ENCODE results near the gene SFTPA1.

DNA sequence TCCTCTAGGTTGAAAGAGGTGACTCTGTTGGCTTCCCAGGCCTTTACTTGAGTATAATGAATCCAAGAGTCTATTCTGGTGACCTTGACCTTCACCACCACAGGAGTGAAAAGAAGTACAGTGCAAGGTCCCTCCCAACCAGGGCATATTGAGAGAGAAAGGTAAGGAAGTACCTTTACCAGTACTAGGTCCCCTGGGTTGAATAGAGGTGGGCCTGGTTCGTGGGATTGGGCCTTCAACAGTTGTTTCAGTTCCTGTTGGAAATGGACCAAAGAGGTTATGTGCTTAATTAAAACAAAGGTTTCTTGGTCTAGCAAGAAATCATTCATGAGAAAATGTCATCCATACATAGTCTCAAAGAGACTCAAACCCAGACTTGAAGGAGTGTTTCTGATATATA lies 6.4 kb upstream of the SFTPA1 start:
- TF ChIP-seq ZNF44 (CRISPR knock-in tag; IDR thresholded peaks at IDR 0.05) (no peak), ZNF556 (CRISPR knock-in tag; IDR thresholded peaks at IDR 0.05; ENCODE audit: borderline replicate concordance) (no peak), SMC3 (IDR thresholded peaks at IDR 0.05; ENCODE audit: low read length) (no peak), MEF2D (CRISPR knock-in tag; IDR thresholded peaks at IDR 0.05) (no peak), FOXJ3 (CRISPR knock-in tag; IDR thresholded peaks at IDR 0.05; ENCODE audit: borderline replicate concordance) (no peak)
- TF ChIP-seq, protein P1, sequence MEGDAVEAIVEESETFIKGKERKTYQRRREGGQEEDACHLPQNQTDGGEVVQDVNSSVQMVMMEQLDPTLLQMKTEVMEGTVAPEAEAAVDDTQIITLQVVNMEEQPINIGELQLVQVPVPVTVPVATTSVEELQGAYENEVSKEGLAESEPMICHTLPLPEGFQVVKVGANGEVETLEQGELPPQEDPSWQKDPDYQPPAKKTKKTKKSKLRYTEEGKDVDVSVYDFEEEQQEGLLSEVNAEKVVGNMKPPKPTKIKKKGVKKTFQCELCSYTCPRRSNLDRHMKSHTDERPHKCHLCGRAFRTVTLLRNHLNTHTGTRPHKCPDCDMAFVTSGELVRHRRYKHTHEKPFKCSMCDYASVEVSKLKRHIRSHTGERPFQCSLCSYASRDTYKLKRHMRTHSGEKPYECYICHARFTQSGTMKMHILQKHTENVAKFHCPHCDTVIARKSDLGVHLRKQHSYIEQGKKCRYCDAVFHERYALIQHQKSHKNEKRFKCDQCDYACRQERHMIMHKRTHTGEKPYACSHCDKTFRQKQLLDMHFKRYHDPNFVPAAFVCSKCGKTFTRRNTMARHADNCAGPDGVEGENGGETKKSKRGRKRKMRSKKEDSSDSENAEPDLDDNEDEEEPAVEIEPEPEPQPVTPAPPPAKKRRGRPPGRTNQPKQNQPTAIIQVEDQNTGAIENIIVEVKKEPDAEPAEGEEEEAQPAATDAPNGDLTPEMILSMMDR (CRISPR knock-in tag; IDR thresholded peaks at IDR 0.05), result no peak
- TF ChIP-seq, protein P2, sequence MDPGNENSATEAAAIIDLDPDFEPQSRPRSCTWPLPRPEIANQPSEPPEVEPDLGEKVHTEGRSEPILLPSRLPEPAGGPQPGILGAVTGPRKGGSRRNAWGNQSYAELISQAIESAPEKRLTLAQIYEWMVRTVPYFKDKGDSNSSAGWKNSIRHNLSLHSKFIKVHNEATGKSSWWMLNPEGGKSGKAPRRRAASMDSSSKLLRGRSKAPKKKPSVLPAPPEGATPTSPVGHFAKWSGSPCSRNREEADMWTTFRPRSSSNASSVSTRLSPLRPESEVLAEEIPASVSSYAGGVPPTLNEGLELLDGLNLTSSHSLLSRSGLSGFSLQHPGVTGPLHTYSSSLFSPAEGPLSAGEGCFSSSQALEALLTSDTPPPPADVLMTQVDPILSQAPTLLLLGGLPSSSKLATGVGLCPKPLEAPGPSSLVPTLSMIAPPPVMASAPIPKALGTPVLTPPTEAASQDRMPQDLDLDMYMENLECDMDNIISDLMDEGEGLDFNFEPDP (CRISPR knock-in tag; conservative IDR thresholded peaks at IDR 0.05), result no peak
- TF ChIP-seq, protein P3, sequence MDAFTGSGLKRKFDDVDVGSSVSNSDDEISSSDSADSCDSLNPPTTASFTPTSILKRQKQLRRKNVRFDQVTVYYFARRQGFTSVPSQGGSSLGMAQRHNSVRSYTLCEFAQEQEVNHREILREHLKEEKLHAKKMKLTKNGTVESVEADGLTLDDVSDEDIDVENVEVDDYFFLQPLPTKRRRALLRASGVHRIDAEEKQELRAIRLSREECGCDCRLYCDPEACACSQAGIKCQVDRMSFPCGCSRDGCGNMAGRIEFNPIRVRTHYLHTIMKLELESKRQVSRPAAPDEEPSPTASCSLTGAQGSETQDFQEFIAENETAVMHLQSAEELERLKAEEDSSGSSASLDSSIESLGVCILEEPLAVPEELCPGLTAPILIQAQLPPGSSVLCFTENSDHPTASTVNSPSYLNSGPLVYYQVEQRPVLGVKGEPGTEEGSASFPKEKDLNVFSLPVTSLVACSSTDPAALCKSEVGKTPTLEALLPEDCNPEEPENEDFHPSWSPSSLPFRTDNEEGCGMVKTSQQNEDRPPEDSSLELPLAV (CRISPR knock-in tag; conservative IDR thresholded peaks at IDR 0.05; ENCODE audit: low read depth), result no peak
